Astrocyte (in vitro differentiated cells and primary cell): ENCODE data around the gene EIF4EBP2. TPM values are rescaled to one million over a fixed set of nuclear protein-coding genes. Genes with fewer than 3 reads are reported as not detected.

Source experiments
- DNase-seq: peaks from one replicate; pipeline ENCODE4 v3.0.0-alpha.2; 2010; ENCODE audit warnings: low read depth
- FAIRE-seq: peaks from 2 replicates; lab custom pipeline; 2011; peaks lifted over from hg19 to GRCh38; lab: Jason Lieb, UNC
- H2AFZ ChIP-seq: 2 replicates; pipeline ENCODE4 v1.6.0; 2012; ENCODE audit warnings: low read depth, low read length, inconsistent platforms
- H3K27ac ChIP-seq: 2 replicates; pipeline ENCODE4 v1.5.1; 2011; ENCODE audit warnings: low read depth, low read length, inconsistent platforms
- H3K27me3 ChIP-seq: 2 replicates; pipeline ENCODE4 v1.6.0; 2011; ENCODE audit warnings: low read length, inconsistent platforms; ENCODE audit not compliant: insufficient read depth
- H3K36me3 ChIP-seq: 2 replicates; pipeline ENCODE4 v1.5.1; 2011; ENCODE audit warnings: low read length, inconsistent platforms; ENCODE audit not compliant: insufficient read depth
- H3K4me1 ChIP-seq: 2 replicates; pipeline ENCODE4 v1.5.1; 2011; ENCODE audit warnings: low read length, inconsistent platforms; ENCODE audit not compliant: insufficient read depth
- H3K4me2 ChIP-seq: 2 replicates; pipeline ENCODE4 v1.6.0; 2012; ENCODE audit warnings: low read length, inconsistent platforms
- H3K4me3 ChIP-seq: 2 replicates; pipeline ENCODE4 v1.5.1; 2011; ENCODE audit warnings: low read depth, mild to moderate bottlenecking, low read length, inconsistent platforms; ENCODE audit not compliant: insufficient read depth
- H3K79me2 ChIP-seq: 2 replicates; pipeline ENCODE4 v1.6.0; 2012; ENCODE audit warnings: mild to moderate bottlenecking, low read length, inconsistent platforms; ENCODE audit not compliant: insufficient read depth
- H3K9ac ChIP-seq: 2 replicates; pipeline ENCODE4 v1.6.0; 2012; ENCODE audit warnings: mild to moderate bottlenecking, low read length, inconsistent platforms
- H3K9me3 ChIP-seq: 2 replicates; pipeline ENCODE4 v1.5.1; 2012; ENCODE audit warnings: low read depth, mild to moderate bottlenecking, low read length, inconsistent platforms; ENCODE audit not compliant: insufficient read depth
- H4K20me1 ChIP-seq: 2 replicates; pipeline ENCODE4 v1.6.0; 2012; ENCODE audit warnings: low read length, inconsistent platforms; ENCODE audit not compliant: insufficient read depth
- H3K27ac Mint-ChIP-seq: one replicate; pipeline ENCODE4 v1.8.0; 2021; ENCODE audit warnings: mild to moderate bottlenecking, mixed read lengths; ENCODE audit not compliant: unreplicated experiment
- H3K27me3 Mint-ChIP-seq: one replicate; pipeline ENCODE4 v1.8.0; 2021; ENCODE audit warnings: low read depth, mixed read lengths; ENCODE audit not compliant: unreplicated experiment
- H3K36me3 Mint-ChIP-seq: one replicate; pipeline ENCODE4 v1.8.0; 2021; ENCODE audit warnings: low read depth, mixed read lengths; ENCODE audit not compliant: unreplicated experiment
- H3K4me1 Mint-ChIP-seq: one replicate; pipeline ENCODE4 v1.8.0; 2021; ENCODE audit warnings: low read depth, mixed read lengths; ENCODE audit not compliant: unreplicated experiment
- H3K4me3 Mint-ChIP-seq: one replicate; pipeline ENCODE4 v1.8.0; 2021; ENCODE audit warnings: mild to moderate bottlenecking, moderate library complexity, mixed read lengths; ENCODE audit not compliant: unreplicated experiment
- H3K9me3 Mint-ChIP-seq: one replicate; pipeline ENCODE4 v1.8.0; 2021; ENCODE audit warnings: mild to moderate bottlenecking, mixed read lengths; ENCODE audit not compliant: unreplicated experiment
- CTCF ChIP-seq: IDR thresholded peaks from 2 replicates; pipeline ENCODE4 v1.5.1; 2011; ENCODE audit warnings: low read depth, mild to moderate bottlenecking, inconsistent platforms, low read length, moderate library complexity; ENCODE audit not compliant: insufficient read depth
- EZH2 ChIP-seq: IDR thresholded peaks from 2 replicates; pipeline ENCODE4 v1.6.1; 2012; ENCODE audit warnings: mild to moderate bottlenecking, low read length, inconsistent platforms; ENCODE audit not compliant: insufficient read depth
- total RNA-seq: library from RNA; stranded (reverse); gene quantifications from 2 replicates; pipeline ENCODE4 v1.2.1, GENCODE V29; 2021

Gene EIF4EBP2
- total RNA-seq, 1 donor from 2014 or later = 74.0 TPM

- H3K9me3 ChIP-seq = no peaks in the 10 kb centered on the region
- no peak overlapping the region for H3K4me2 ChIP-seq
- H3K27ac ChIP-seq = no peak overlapping the region
- no peak overlapping the region for H3K4me3 ChIP-seq
- no peaks in the 10 kb centered on the region for H3K36me3 ChIP-seq
- H3K9ac ChIP-seq = no peak overlapping the region
- no peaks in the 10 kb centered on the region for H3K27me3 Mint-ChIP-seq
- no peaks in the 10 kb centered on the region for H3K27me3 ChIP-seq
- TF ChIP-seq EZH2 = no peak
- no peak for TF ChIP-seq CTCF
- peaks cover 1% of the 10 kb centered on the region for H3K9me3 Mint-ChIP-seq
- no peaks in the 10 kb centered on the region for H4K20me1 ChIP-seq
- H3K36me3 Mint-ChIP-seq = peaks cover 2% of the 10 kb centered on the region
- H3K79me2 ChIP-seq = no peaks in the 10 kb centered on the region
- no peak overlapping the region for H3K27ac Mint-ChIP-seq
- DNase-seq (no peak), FAIRE-seq (no peak)
- H2AFZ ChIP-seq = no peak overlapping the region
- peaks cover 13% of the 10 kb centered on the region for H3K4me1 ChIP-seq
- H3K4me3 Mint-ChIP-seq = no peak overlapping the region
- H3K4me1 Mint-ChIP-seq = peaks cover 7% of the 10 kb centered on the region
Observed at GRCh38 chr10:70362328-70362727, 41.6 kb upstream of the EIF4EBP2 start.

DNA sequence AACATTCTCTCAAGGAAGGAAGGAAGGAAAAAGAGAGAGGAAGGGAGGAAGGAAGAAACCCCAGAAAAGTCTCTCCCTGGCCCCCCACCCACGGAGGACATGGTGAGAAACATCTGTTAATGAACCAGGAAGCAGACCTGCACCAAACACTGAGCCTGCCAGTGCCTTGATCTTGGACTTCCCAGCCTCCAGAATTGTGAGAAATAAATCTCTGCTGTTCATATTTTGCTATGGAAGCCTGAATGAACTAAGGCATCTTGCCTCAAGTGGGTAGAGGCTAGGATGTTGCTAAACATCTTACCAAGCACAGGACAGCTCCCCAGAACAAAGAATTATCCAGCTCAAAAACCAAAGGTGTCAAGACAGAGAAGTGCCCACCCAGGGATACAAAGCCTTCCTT, 40.7 kb upstream of the EIF4EBP2 start:
- H3K9ac ChIP-seq = no peak overlapping the region
- FAIRE-seq = no peak
- H3K4me3 ChIP-seq = no peak overlapping the region
- peaks cover 17% of the 10 kb centered on the region for H3K4me1 ChIP-seq
- Mint-ChIP-seq H3K9me3 (peaks cover 1% of the 10 kb centered on the region), H3K36me3 (no peaks in the 10 kb centered on the region), H3K4me3 (no peak overlapping the region), H3K27me3 (no peaks in the 10 kb centered on the region), H3K27ac (no peak overlapping the region), H3K4me1 (peaks cover 9% of the 10 kb centered on the region)
- no peaks in the 10 kb centered on the region for H4K20me1 ChIP-seq
- TF ChIP-seq EZH2 (no peak), CTCF (no peak)
- no peak overlapping the region for H2AFZ ChIP-seq
- H3K79me2 ChIP-seq = no peaks in the 10 kb centered on the region
- no peaks in the 10 kb centered on the region for H3K27me3 ChIP-seq
- no peaks in the 10 kb centered on the region for H3K36me3 ChIP-seq
- no peaks in the 10 kb centered on the region for H3K9me3 ChIP-seq
- no peak for DNase-seq
- no peak overlapping the region for H3K4me2 ChIP-seq
- H3K27ac ChIP-seq = no peak overlapping the region

GRCh38 chr10:70363971-70364771, 39.8 kb upstream of the EIF4EBP2 start:
- Mint-ChIP-seq H3K9me3 (peaks cover 1% of the 10 kb centered on the region), H3K27me3 (no peaks in the 10 kb centered on the region), H3K4me3 (peak overlapping the region; percentile 1), H3K4me1 (peaks cover 9% of the 10 kb centered on the region), H3K36me3 (no peaks in the 10 kb centered on the region), H3K27ac (no peak overlapping the region)
- Histone ChIP-seq H3K9me3 (no peaks in the 10 kb centered on the region), H3K4me3 (no peak overlapping the region), H3K27me3 (no peaks in the 10 kb centered on the region), H3K4me1 (peaks cover 17% of the 10 kb centered on the region), H2AFZ (peak overlapping the region; percentile 74), H3K79me2 (no peaks in the 10 kb centered on the region), H3K9ac (peak overlapping the region; percentile 28), H3K36me3 (no peaks in the 10 kb centered on the region), H3K4me2 (peak overlapping the region; percentile 38), H3K27ac (no peak overlapping the region), H4K20me1 (no peaks in the 10 kb centered on the region)
- FAIRE-seq (peak; percentile 60), DNase-seq (peak; percentile 87)
- TF ChIP-seq CTCF (peak; percentile 68), EZH2 (no peak)
